ENCODE data around the gene GET4. TPM values are rescaled to one million over a fixed set of nuclear protein-coding genes. Genes with fewer than 3 reads are reported as not detected.

GET4 gene
- total RNA-seq, 6 experiments from 2014 or later = 15.6 to 38.3 (median 28.3) TPM

DNA sequence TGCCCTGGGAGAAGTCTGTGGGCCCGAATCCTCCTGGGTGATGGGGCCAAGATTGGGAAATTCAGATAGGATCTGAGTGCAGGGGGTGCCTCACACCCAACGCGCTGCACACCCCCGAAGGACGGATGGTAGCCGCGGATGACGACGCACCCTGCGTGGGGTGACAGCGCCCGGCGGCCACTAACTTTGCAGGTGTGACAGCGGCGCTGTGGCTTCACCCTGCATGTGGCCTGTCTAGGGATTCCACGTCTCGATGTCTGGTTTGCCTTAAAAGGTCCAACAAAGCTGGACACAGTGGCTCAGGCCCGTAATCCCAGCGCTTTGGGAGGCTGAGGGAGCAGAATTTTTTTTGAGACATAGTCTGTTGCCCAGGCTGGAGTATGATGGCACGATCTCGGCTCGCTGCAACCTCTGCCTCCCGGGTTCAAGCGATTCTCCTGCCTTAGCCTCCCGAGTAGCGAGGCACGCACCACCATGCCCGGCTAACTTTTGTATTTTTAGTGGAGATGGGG lies 59.6 kb downstream of the GET4 start:
- no peak for TF ChIP-seq POLR2A (IDR thresholded peaks at IDR 0.05)
- TF ChIP-seq, protein P1, sequence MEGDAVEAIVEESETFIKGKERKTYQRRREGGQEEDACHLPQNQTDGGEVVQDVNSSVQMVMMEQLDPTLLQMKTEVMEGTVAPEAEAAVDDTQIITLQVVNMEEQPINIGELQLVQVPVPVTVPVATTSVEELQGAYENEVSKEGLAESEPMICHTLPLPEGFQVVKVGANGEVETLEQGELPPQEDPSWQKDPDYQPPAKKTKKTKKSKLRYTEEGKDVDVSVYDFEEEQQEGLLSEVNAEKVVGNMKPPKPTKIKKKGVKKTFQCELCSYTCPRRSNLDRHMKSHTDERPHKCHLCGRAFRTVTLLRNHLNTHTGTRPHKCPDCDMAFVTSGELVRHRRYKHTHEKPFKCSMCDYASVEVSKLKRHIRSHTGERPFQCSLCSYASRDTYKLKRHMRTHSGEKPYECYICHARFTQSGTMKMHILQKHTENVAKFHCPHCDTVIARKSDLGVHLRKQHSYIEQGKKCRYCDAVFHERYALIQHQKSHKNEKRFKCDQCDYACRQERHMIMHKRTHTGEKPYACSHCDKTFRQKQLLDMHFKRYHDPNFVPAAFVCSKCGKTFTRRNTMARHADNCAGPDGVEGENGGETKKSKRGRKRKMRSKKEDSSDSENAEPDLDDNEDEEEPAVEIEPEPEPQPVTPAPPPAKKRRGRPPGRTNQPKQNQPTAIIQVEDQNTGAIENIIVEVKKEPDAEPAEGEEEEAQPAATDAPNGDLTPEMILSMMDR (IDR thresholded peaks at IDR 0.05) = no peak
- Histone ChIP-seq H3K27me3 (no peaks in the 10 kb centered on the region), H3K4me3 (no peak overlapping the region), H3K9me3 (no peaks in the 10 kb centered on the region), H3K4me1 (no peaks in the 10 kb centered on the region), H3K27ac (no peak overlapping the region), H3K36me3 (no peaks in the 10 kb centered on the region)
- ATAC-seq (no peak), DNase-seq (peak in 2 of 3 donors; percentile 10 to 33)
- WGBS (ENCODE audit: insufficient coverage, low coverage, low lambda C conversion rate, missing lambda C conversion rate) = no CpG with 5 or more reads among the region's 28 CpGs
- intact Hi-C loops (cut with DNase I) = no loop called here

- ATAC-seq = no peak
- TF ChIP-seq POLR2A (IDR thresholded peaks at IDR 0.05) = no peak
- TF ChIP-seq, protein P1 (IDR thresholded peaks at IDR 0.05) = no peak
- Histone ChIP-seq H3K4me1 (no peaks in the 10 kb centered on the region), H3K36me3 (no peaks in the 10 kb centered on the region), H3K4me3 (no peak overlapping the region), H3K9me3 (no peaks in the 10 kb centered on the region), H3K27ac (no peak overlapping the region), H3K27me3 (no peaks in the 10 kb centered on the region)
- 100% methylated on average over 2 of the region's 22 CpGs for WGBS (ENCODE audit: insufficient coverage, low coverage, low lambda C conversion rate, missing lambda C conversion rate)
- DNase-seq = peak in 2 of 3 donors; percentile 11 to 48
- intact Hi-C loops (cut with DNase I) = no loop called here
Measured at GRCh38 chr7:936386-937054, 60.2 kb downstream of the GET4 start.

- TF ChIP-seq POLR2A (IDR thresholded peaks at IDR 0.05) = no peak
- TF ChIP-seq, protein P1 (IDR thresholded peaks at IDR 0.05) = no peak
- Histone ChIP-seq H3K4me3 (no peak overlapping the region), H3K27ac (no peak overlapping the region), H3K27me3 (no peaks in the 10 kb centered on the region), H3K9me3 (no peaks in the 10 kb centered on the region), H3K4me1 (no peaks in the 10 kb centered on the region), H3K36me3 (no peaks in the 10 kb centered on the region)
- intact Hi-C loops (cut with DNase I) = no loop called here
- 79% methylated on average over 9 of the region's 16 CpGs for WGBS (ENCODE audit: insufficient coverage, low coverage, low lambda C conversion rate, missing lambda C conversion rate)
- ATAC-seq (no peak), DNase-seq (peak in 2 of 3 donors; percentile 3 to 6)
Measured at GRCh38 chr7:937856-938484, 61.6 kb downstream of the GET4 start.

DNA sequence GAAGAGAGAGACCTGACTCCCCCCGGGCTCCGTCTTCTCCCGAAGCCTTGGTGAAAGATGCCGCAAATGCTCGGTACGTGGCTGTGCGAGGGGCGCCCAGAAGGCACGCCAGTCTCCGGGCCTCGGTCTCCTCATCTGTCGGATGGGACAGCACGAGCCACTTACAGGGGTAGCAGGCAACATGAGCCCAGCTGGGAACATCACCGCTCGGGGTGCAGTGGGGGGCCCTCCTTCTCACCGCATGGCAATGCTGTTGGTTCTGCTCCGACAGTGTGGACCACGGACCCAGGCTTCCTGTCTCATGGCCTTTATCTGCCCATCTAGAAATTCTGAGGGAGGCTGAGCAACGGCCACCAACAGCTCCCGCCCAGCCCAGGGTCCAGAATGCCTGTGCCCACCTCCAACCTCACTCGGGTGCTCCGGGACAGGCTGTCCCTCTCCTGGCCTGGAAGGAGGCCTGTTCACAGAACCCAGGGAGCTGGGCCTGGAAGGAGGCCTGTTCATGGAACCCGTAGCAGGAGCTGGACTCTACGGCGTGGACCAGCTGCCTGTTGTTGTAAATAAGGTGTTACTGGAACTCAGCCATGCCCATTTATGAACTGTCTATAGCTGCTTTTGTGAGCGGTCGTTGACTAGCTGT lies 62.3 kb downstream of the GET4 start:
- H3K27me3 ChIP-seq = no peaks in the 10 kb centered on the region
- H3K4me3 ChIP-seq = no peak overlapping the region
- DNase-seq = peak in 2 of 3 donors; percentile 17 to 39
- no peak overlapping the region for H3K27ac ChIP-seq
- no peaks in the 10 kb centered on the region for H3K9me3 ChIP-seq
- TF ChIP-seq, protein P1 (IDR thresholded peaks at IDR 0.05) = no peak
- TF ChIP-seq POLR2A (IDR thresholded peaks at IDR 0.05) = no peak
- ATAC-seq = no peak
- no peaks in the 10 kb centered on the region for H3K4me1 ChIP-seq
- no peaks in the 10 kb centered on the region for H3K36me3 ChIP-seq
- 100% methylated on average over 4 of the region's 27 CpGs for WGBS (ENCODE audit: insufficient coverage, low coverage, low lambda C conversion rate, missing lambda C conversion rate)
- intact Hi-C loops (cut with DNase I) = no loop called here

Data from right lobe of liver (tissue), 6 donors.